HCT116 (cell line): ENCODE measurements around the gene NUAK2. TPM values are rescaled to one million over a fixed set of nuclear protein-coding genes. Genes with fewer than 3 reads are reported as not detected.
A peak's percentile ranks its signal among the peaks of the same experiment; 100 is the strongest.

Experiments
- ATAC-seq: fragments of 200-7000 bp; cut with Tn5 transposase; 2 replicates; pipeline ENCODE4 v1.9.1; 2020; ENCODE audit warnings: mild to moderate bottlenecking, moderate library complexity
- BruUV-seq: library from RNA; stranded (reverse); fragments of 400-500 nt; replicated peaks from 2 replicates; lab custom pipeline; 2021; lab: Mats Ljungman, UMichigan
- CTCF ChIA-PET: fragments of 300-600 bp; sonication (Branson Sonifier 250); formaldehyde crosslinking; loops from one replicate; lab custom pipeline; 2021; ENCODE audit warnings: antibody characterized with exemption; lab: Charles Lee
- POLR2A ChIA-PET: fragments of 300-600, 350-600 bp; sonication (Branson Sonifier 250); formaldehyde crosslinking; loops from one replicate; lab custom pipeline; 2021; ENCODE audit warnings: antibody characterized with exemption; lab: Charles Lee
- RAD21 ChIA-PET, 2 experiments: fragments of 300-600 bp; sonication (Branson Sonifier 250); formaldehyde crosslinking; loops; one replicate each; lab custom pipeline; 2023; ENCODE audit warnings: low total read pairs in 2 of 2; ENCODE audit not compliant: uncharacterized antibody in 2 of 2, unreplicated experiment in 2 of 2, low non-redundant PET in 1 of 2; lab: Charles Lee
- DNase-seq: peaks from one replicate; pipeline ENCODE4 v3.0.0-alpha.2; 2010; ENCODE audit warnings: low read depth, low spot score
- H2AFZ ChIP-seq: fragments of 200-600 bp; shearing (Covaris generic), sonication (generic); 2 replicates; pipeline ENCODE4 v1.6.1; 2017; ENCODE audit warnings: low read depth, mixed run types, mixed read lengths, antibody characterized with exemption, low read length; ENCODE audit not compliant: poor library complexity, severe bottlenecking
- H3K27ac ChIP-seq: 2 replicates; pipeline ENCODE4 v1.5.1; 2012; ENCODE audit warnings: low read depth, low read length
- H3K27me3 ChIP-seq: fragments of 200-600 bp; sonication (generic); 2 replicates; pipeline ENCODE4 v1.6.1; 2016; ENCODE audit warnings: mixed run types, low read length, mixed read lengths; ENCODE audit not compliant: insufficient read depth
- H3K36me3 ChIP-seq, 2 experiments: fragments of 200-500 bp in 1 of 2; fragments of 200-600 bp in 1 of 2; sonication (Bioruptor generic) in 1 of 2; sonication (generic) in 1 of 2; 2 replicates each; pipeline versions ENCODE4 v1.5.1 to v1.6.1; 2014 to 2016; ENCODE audit warnings: low read length in 2 of 2, inconsistent platforms in 1 of 2, mixed read lengths in 1 of 2, mixed run types in 1 of 2; ENCODE audit not compliant: insufficient read depth in 2 of 2, control insufficient read depth in 1 of 2
- H3K4me1 ChIP-seq, 2 experiments: fragments of 200-600 bp in 1 of 2; sonication (generic) in 1 of 2; 2 replicates each; pipeline versions ENCODE4 v1.5.1 to v1.6.1; 2012 to 2017; ENCODE audit warnings: low read length in 2 of 2, inconsistent platforms in 1 of 2, mild to moderate bottlenecking in 1 of 2, mixed read lengths in 1 of 2, mixed run types in 1 of 2, moderate library complexity in 1 of 2; ENCODE audit not compliant: insufficient read depth in 2 of 2, control insufficient read depth in 1 of 2
- H3K4me2 ChIP-seq: fragments of 200-600 bp; sonication (generic); 2 replicates; pipeline ENCODE4 v1.6.1; 2017; ENCODE audit warnings: mixed run types, low read length, mixed read lengths
- H3K4me3 ChIP-seq, 2 experiments: fragments of 200-600 bp in 1 of 2; sonication (generic) in 1 of 2; replicated peaks in 1 of 2; 2 replicates each; pipeline ENCODE4 v1.5.1; 2011 to 2016; ENCODE audit warnings: low read length in 2 of 2, control low read depth in 1 of 2, low read depth in 1 of 2, mild to moderate bottlenecking in 1 of 2, mixed read lengths in 1 of 2, mixed run types in 1 of 2
- H3K79me2 ChIP-seq: fragments of 200-600 bp; sonication (generic); 2 replicates; pipeline ENCODE4 v1.6.1; 2017; ENCODE audit warnings: mild to moderate bottlenecking, mixed run types, low read length, moderate library complexity, mixed read lengths; ENCODE audit not compliant: insufficient read depth
- H3K9ac ChIP-seq: fragments of 200-600 bp; sonication (generic); 2 replicates; pipeline ENCODE4 v1.6.1; 2016; ENCODE audit warnings: low read length, mixed read lengths
- H3K9me2 ChIP-seq: fragments of 200-600 bp; sonication (generic), shearing (Covaris generic); 2 replicates; pipeline ENCODE4 v1.6.1; 2017; ENCODE audit warnings: mixed run types, mild to moderate bottlenecking, moderate library complexity; ENCODE audit not compliant: insufficient read depth
- H3K9me3 ChIP-seq, 2 experiments: fragments of 200-500 bp in 1 of 2; fragments of 200-600 bp in 1 of 2; sonication (Bioruptor generic) in 1 of 2; sonication (generic) in 1 of 2; 2 replicates each; pipeline ENCODE4 v1.6.1; 2014 to 2017; ENCODE audit warnings: low read length in 2 of 2, mixed read lengths in 2 of 2, inconsistent platforms in 1 of 2, low read depth in 1 of 2, mild to moderate bottlenecking in 1 of 2, mixed run types in 1 of 2, moderate library complexity in 1 of 2; ENCODE audit not compliant: control insufficient read depth in 1 of 2, insufficient read depth in 1 of 2
- H4K20me1 ChIP-seq: fragments of 200-600 bp; sonication (generic), shearing (Covaris generic); 2 replicates; pipeline ENCODE4 v1.6.1; 2017; ENCODE audit warnings: mixed run types, mild to moderate bottlenecking, moderate library complexity; ENCODE audit not compliant: insufficient read depth
- ATF3 ChIP-seq: IDR thresholded peaks from 2 replicates; pipeline ENCODE4 v1.6.1; 2012
- CBX3 ChIP-seq: IDR thresholded peaks from 2 replicates; pipeline ENCODE4 v1.6.1; 2012; ENCODE audit warnings: low read depth
- CEBPB ChIP-seq: IDR thresholded peaks from 2 replicates; pipeline ENCODE4 v1.6.1; 2012; ENCODE audit warnings: low read depth
- CTCF ChIP-seq, 3 experiments: fragments of 200-600 bp in 1 of 3; sonication (generic) in 1 of 3; IDR thresholded peaks in 2 of 3; conservative IDR thresholded peaks in 1 of 3; 2 replicates each; pipeline ENCODE4 v1.5.1; 2012 to 2017; ENCODE audit warnings: low read depth in 2 of 3, low read length in 2 of 3, antibody characterized with exemption in 1 of 3, borderline replicate concordance in 1 of 3, control low read depth in 1 of 3, mild to moderate bottlenecking in 1 of 3, mixed read lengths in 1 of 3, mixed run types in 1 of 3, moderate library complexity in 1 of 3; ENCODE audit not compliant: insufficient read depth in 1 of 3
- EGR1 ChIP-seq: IDR thresholded peaks from 2 replicates; pipeline ENCODE4 v1.6.1; 2012; ENCODE audit warnings: low read depth
- ELF1 ChIP-seq: IDR thresholded peaks from 2 replicates; pipeline ENCODE4 v1.6.1; 2012; ENCODE audit warnings: low read depth, borderline replicate concordance
- EZH2 ChIP-seq: fragments of 200-600 bp; sonication (generic); IDR thresholded peaks from 2 replicates; pipeline ENCODE4 v1.6.1; 2017; ENCODE audit warnings: antibody characterized with exemption, mixed run types
- FOSL1 ChIP-seq: IDR thresholded peaks from 2 replicates; pipeline ENCODE4 v1.6.1; 2012; ENCODE audit warnings: low read depth
- JUND ChIP-seq: IDR thresholded peaks from 2 replicates; pipeline ENCODE4 v1.6.1; 2012
- MAX ChIP-seq: IDR thresholded peaks from 2 replicates; pipeline ENCODE4 v1.6.1; 2012
- POLR2AphosphoS5 ChIP-seq: IDR thresholded peaks from 2 replicates; pipeline ENCODE4 v1.6.1; 2011; ENCODE audit warnings: mild to moderate bottlenecking, low read depth, low read length, moderate library complexity
- RAD21 ChIP-seq: IDR thresholded peaks from 2 replicates; pipeline ENCODE4 v1.6.1; 2012; ENCODE audit warnings: low read depth, mild to moderate bottlenecking
- SP1 ChIP-seq: IDR thresholded peaks from 2 replicates; pipeline ENCODE4 v1.6.1; 2012; ENCODE audit warnings: low read depth
- YY1 ChIP-seq: IDR thresholded peaks from 2 replicates; pipeline ENCODE4 v1.6.1; 2011; ENCODE audit warnings: low read length, low read depth, moderate library complexity, mild to moderate bottlenecking; ENCODE audit not compliant: insufficient replicate concordance; ENCODE audit errors: extremely low read depth
- ZBTB33 ChIP-seq: IDR thresholded peaks from 2 replicates; pipeline ENCODE4 v1.6.1; 2011; ENCODE audit warnings: mild to moderate bottlenecking, low read length, moderate library complexity; ENCODE audit not compliant: insufficient replicate concordance; ENCODE audit errors: extremely low read depth
- ZNF274 ChIP-seq: fragments of 200-500 bp; sonication (Bioruptor generic); IDR thresholded peaks from 2 replicates; pipeline ENCODE4 v1.6.1; 2014; ENCODE audit warnings: mild to moderate bottlenecking, low read depth, low read length, inconsistent platforms
- intact Hi-C: fragments of 100-400 bp; cut with micrococcal nuclease; formaldehyde crosslinking; loops from 2 replicates; pipeline ENCODE4 v1.10.0; 2022
- total RNA-seq: library from RNA; stranded (reverse); gene quantifications from one replicate; pipeline ENCODE4 v1.2.1, GENCODE V29; 2021; ENCODE audit not compliant: unreplicated experiment

Gene NUAK2
- total RNA-seq, 1 experiment from 2014 or later: 3.0 TPM

- ChIA-PET CTCF (no interaction called here), POLR2A (no interaction called here), RAD21 (no interaction called here)
- Histone ChIP-seq H3K4me3 (no peak overlapping the region), H3K4me1 (peaks cover 25 to 67% of the 10 kb centered on the region in 2 experiments), H3K36me3 (no peaks in the 10 kb centered on the region), H3K79me2 (no peaks in the 10 kb centered on the region), H4K20me1 (no peaks in the 10 kb centered on the region), H3K27me3 (no peaks in the 10 kb centered on the region), H3K4me2 (no peak overlapping the region), H3K9ac (no peak overlapping the region), H3K27ac (no peak overlapping the region), H2AFZ (no peak overlapping the region), H3K9me2 (no peaks in the 10 kb centered on the region), H3K9me3 (no peaks in the 10 kb centered on the region)
- intact Hi-C loops: no loop called here
- DNase-seq (no peak), ATAC-seq (no peak)
- BruUV-seq: no TSS peak
- TF ChIP-seq CTCF (IDR thresholded peaks at IDR 0.05 in 2 of 3, conservative IDR thresholded peaks at IDR 0.05 in 1 of 3; ENCODE audit: borderline replicate concordance in 1 of 3, insufficient read depth in 1 of 3, low read depth in 2 of 3, low read length in 2 of 3): no peak
- no peak for TF ChIP-seq MAX
- no peak for TF ChIP-seq FOSL1
Observed at GRCh38 chr1:205291596-205291995, 29.9 kb downstream of the NUAK2 start.

- H4K20me1 ChIP-seq: no peaks in the 10 kb centered on the region
- H3K27me3 ChIP-seq: no peaks in the 10 kb centered on the region
- DNase-seq (no peak), ATAC-seq (no peak)
- no peaks in the 10 kb centered on the region for H3K79me2 ChIP-seq
- H3K36me3 ChIP-seq: no peaks in the 10 kb centered on the region
- H3K9me2 ChIP-seq: no peaks in the 10 kb centered on the region
- peak overlapping the region; percentile 26; the same call in 1 of the 2 replicates for H3K4me2 ChIP-seq
- H3K4me3 ChIP-seq: no peak overlapping the region
- no TSS peak for BruUV-seq
- H3K9me3 ChIP-seq: no peaks in the 10 kb centered on the region
- no peak overlapping the region for H3K27ac ChIP-seq
- ChIA-PET RAD21 (no interaction called here), CTCF (interaction anchor here (1.1 to 2.7 kb wide), 2 partner anchors 15 to 38 kb away, joined by 4 to 8 read pairs; no protein-coding TSS in a partner anchor), POLR2A (no interaction called here)
- peaks cover 30 to 62% of the 10 kb centered on the region in 2 experiments for H3K4me1 ChIP-seq
- intact Hi-C loops: no loop called here
- no peak overlapping the region for H3K9ac ChIP-seq
- peak overlapping the region; percentile 9 for H2AFZ ChIP-seq
- no peak for TF ChIP-seq ZNF274
- no peak for TF ChIP-seq CBX3
- TF ChIP-seq ELF1: no peak
- TF ChIP-seq FOSL1: no peak
- no peak for TF ChIP-seq ATF3
- no peak for TF ChIP-seq ZBTB33
- TF ChIP-seq CEBPB: no peak
- TF ChIP-seq RAD21: no peak
- TF ChIP-seq JUND: no peak
- TF ChIP-seq EZH2: no peak
- TF ChIP-seq POLR2AphosphoS5: no peak
- no peak for TF ChIP-seq SP1
- TF ChIP-seq EGR1: no peak
- TF ChIP-seq YY1: no peak
Observed at GRCh38 chr1:205287767-205288559, 33.6 kb downstream of the NUAK2 start.
